Esophagus muscularis mucosa (tissue), 3 donors: ENCODE results near the gene THG1L.

Experiments used
- CTCF ChIP-seq, 3 experiments: fragments of 200-600 bp in 2 of 3; fragments of 450-650 bp in 1 of 3; sonication (generic) in 2 of 3; IDR thresholded peaks; one replicate each; pipeline ENCODE4 v1.5.1; 2017 to 2019; ENCODE audit warnings: antibody characterized with exemption in 3 of 3, mild to moderate bottlenecking in 2 of 3, moderate library complexity in 1 of 3
- POLR2A ChIP-seq: fragments of 450-650 bp; IDR thresholded peaks from one replicate; pipeline ENCODE4 v1.6.1; 2017; ENCODE audit warnings: antibody characterized with exemption, moderate library complexity, mild to moderate bottlenecking, low read depth

GRCh38 chr5:157709346-157709745 is 21.9 kb upstream of the THG1L start:
- TF ChIP-seq CTCF (IDR thresholded peaks at IDR 0.05): no peak
- no peak for TF ChIP-seq POLR2A
